ENCODE data around the gene ADAMTS17.

Gene ADAMTS17

GRCh38 chr15:100255644-100256043 is 86.1 kb downstream of the ADAMTS17 start:
- no peaks in the 10 kb centered on the region for H3K36me3 ChIP-seq (ENCODE audit: insufficient read depth, insufficient read length, low read length)

GRCh38 chr15:100254691-100255090 is 87.1 kb downstream of the ADAMTS17 start:
- H3K9ac ChIP-seq (ENCODE audit: insufficient read length, low read depth), result no peak overlapping the region
- no peaks in the 10 kb centered on the region for H3K27me3 ChIP-seq (ENCODE audit: insufficient read depth, insufficient read length)
- DNase-seq (ENCODE audit: low read depth, low spot score), result no peak
- H3K4me3 ChIP-seq (ENCODE audit: insufficient read length, low read depth), result no peak overlapping the region
- no peaks in the 10 kb centered on the region for H3K4me1 ChIP-seq (ENCODE audit: insufficient read depth, insufficient read length)
- TF ChIP-seq YY1 (IDR thresholded peaks at IDR 0.05; ENCODE audit: insufficient read depth, insufficient read length) (no peak), ZNF274 (IDR thresholded peaks at IDR 0.05; ENCODE audit: low read depth, low read length) (no peak), SUZ12 (IDR thresholded peaks at IDR 0.05; ENCODE audit: extremely low read depth, insufficient read depth, insufficient read length) (no peak)
- no peaks in the 10 kb centered on the region for H3K36me3 ChIP-seq (ENCODE audit: insufficient read depth, insufficient read length, low read length)
- H3K9me3 ChIP-seq (ENCODE audit: insufficient read depth, low read length), result no peaks in the 10 kb centered on the region

More at GRCh38 chr15:100255644-100256043, 86.1 kb downstream of the ADAMTS17 start:
- no peaks in the 10 kb centered on the region for H3K27me3 ChIP-seq (ENCODE audit: insufficient read depth, insufficient read length)
- H3K4me3 ChIP-seq (ENCODE audit: insufficient read length, low read depth), result no peak overlapping the region
- H3K9ac ChIP-seq (ENCODE audit: insufficient read length, low read depth), result no peak overlapping the region
- DNase-seq (ENCODE audit: low read depth, low spot score), result no peak
- H3K4me1 ChIP-seq (ENCODE audit: insufficient read depth, insufficient read length), result no peaks in the 10 kb centered on the region
- no peaks in the 10 kb centered on the region for H3K9me3 ChIP-seq (ENCODE audit: insufficient read depth, low read length)
- no peak for TF ChIP-seq YY1 (IDR thresholded peaks at IDR 0.05; ENCODE audit: insufficient read depth, insufficient read length)

- no peaks in the 10 kb centered on the region for H3K36me3 ChIP-seq (ENCODE audit: insufficient read depth, insufficient read length, low read length)
- no peak overlapping the region for H3K9ac ChIP-seq (ENCODE audit: insufficient read length, low read depth)
- no peaks in the 10 kb centered on the region for H3K9me3 ChIP-seq (ENCODE audit: insufficient read depth, low read length)
- TF ChIP-seq SUZ12 (IDR thresholded peaks at IDR 0.05; ENCODE audit: extremely low read depth, insufficient read depth, insufficient read length) (no peak), YY1 (IDR thresholded peaks at IDR 0.05; ENCODE audit: insufficient read depth, insufficient read length) (no peak), ZNF274 (IDR thresholded peaks at IDR 0.05; ENCODE audit: low read depth, low read length) (no peak)
- no peak for DNase-seq (ENCODE audit: low read depth, low spot score)
- H3K4me1 ChIP-seq (ENCODE audit: insufficient read depth, insufficient read length), result no peaks in the 10 kb centered on the region
- no peak overlapping the region for H3K4me3 ChIP-seq (ENCODE audit: insufficient read length, low read depth)
- no peaks in the 10 kb centered on the region for H3K27me3 ChIP-seq (ENCODE audit: insufficient read depth, insufficient read length)
These were observed 87.5 kb downstream of the ADAMTS17 start for GRCh38 chr15:100254285-100254684.

- H3K4me3 ChIP-seq (ENCODE audit: insufficient read length, low read depth), result no peak overlapping the region
- H3K27me3 ChIP-seq (ENCODE audit: insufficient read depth, insufficient read length), result no peaks in the 10 kb centered on the region
- H3K9me3 ChIP-seq (ENCODE audit: insufficient read depth, low read length), result no peaks in the 10 kb centered on the region
- H3K9ac ChIP-seq (ENCODE audit: insufficient read length, low read depth), result no peak overlapping the region
- DNase-seq (ENCODE audit: low read depth, low spot score), result no peak
- no peak for TF ChIP-seq ZNF274 (IDR thresholded peaks at IDR 0.05; ENCODE audit: low read depth, low read length)
- TF ChIP-seq SUZ12 (IDR thresholded peaks at IDR 0.05; ENCODE audit: extremely low read depth, insufficient read depth, insufficient read length), result no peak
- no peak for TF ChIP-seq YY1 (IDR thresholded peaks at IDR 0.05; ENCODE audit: insufficient read depth, insufficient read length)
- H3K36me3 ChIP-seq (ENCODE audit: insufficient read depth, insufficient read length, low read length), result no peaks in the 10 kb centered on the region
- no peaks in the 10 kb centered on the region for H3K4me1 ChIP-seq (ENCODE audit: insufficient read depth, insufficient read length)
These were observed 88.1 kb downstream of the ADAMTS17 start for GRCh38 chr15:100253640-100254039.

- H3K9me3 ChIP-seq (ENCODE audit: insufficient read depth, low read length), result no peaks in the 10 kb centered on the region
- no peak overlapping the region for H3K9ac ChIP-seq (ENCODE audit: insufficient read length, low read depth)
- H3K4me3 ChIP-seq (ENCODE audit: insufficient read length, low read depth), result no peak overlapping the region
- DNase-seq (ENCODE audit: low read depth, low spot score), result no peak
- TF ChIP-seq SUZ12 (IDR thresholded peaks at IDR 0.05; ENCODE audit: extremely low read depth, insufficient read depth, insufficient read length), result no peak
- TF ChIP-seq YY1 (IDR thresholded peaks at IDR 0.05; ENCODE audit: insufficient read depth, insufficient read length), result no peak
- TF ChIP-seq ZNF274 (IDR thresholded peaks at IDR 0.05; ENCODE audit: low read depth, low read length), result no peak
- H3K27me3 ChIP-seq (ENCODE audit: insufficient read depth, insufficient read length), result no peaks in the 10 kb centered on the region
- H3K4me1 ChIP-seq (ENCODE audit: insufficient read depth, insufficient read length), result no peaks in the 10 kb centered on the region
- no peaks in the 10 kb centered on the region for H3K36me3 ChIP-seq (ENCODE audit: insufficient read depth, insufficient read length, low read length)
These were observed 88.9 kb downstream of the ADAMTS17 start for GRCh38 chr15:100252779-100253417.

GRCh38 chr15:100252359-100252758 is 89.4 kb downstream of the ADAMTS17 start:
- Histone ChIP-seq H3K27me3 (ENCODE audit: insufficient read depth, insufficient read length) (no peaks in the 10 kb centered on the region), H3K36me3 (ENCODE audit: insufficient read depth, insufficient read length, low read length) (no peaks in the 10 kb centered on the region), H3K4me1 (ENCODE audit: insufficient read depth, insufficient read length) (no peaks in the 10 kb centered on the region), H3K9me3 (ENCODE audit: insufficient read depth, low read length) (no peaks in the 10 kb centered on the region), H3K4me3 (ENCODE audit: insufficient read length, low read depth) (no peak overlapping the region), H3K9ac (ENCODE audit: insufficient read length, low read depth) (no peak overlapping the region)
- no peak for DNase-seq (ENCODE audit: low read depth, low spot score)
- TF ChIP-seq SUZ12 (IDR thresholded peaks at IDR 0.05; ENCODE audit: extremely low read depth, insufficient read depth, insufficient read length), result no peak
- TF ChIP-seq YY1 (IDR thresholded peaks at IDR 0.05; ENCODE audit: insufficient read depth, insufficient read length), result no peak
- no peak for TF ChIP-seq ZNF274 (IDR thresholded peaks at IDR 0.05; ENCODE audit: low read depth, low read length)

GRCh38 chr15:100250176-100250800 is 91.5 kb downstream of the ADAMTS17 start:
- Histone ChIP-seq H3K4me3 (ENCODE audit: insufficient read length, low read depth) (no peak overlapping the region), H3K9ac (ENCODE audit: insufficient read length, low read depth) (no peak overlapping the region), H3K4me1 (ENCODE audit: insufficient read depth, insufficient read length) (peaks cover 3% of the 10 kb centered on the region), H3K27me3 (ENCODE audit: insufficient read depth, insufficient read length) (no peaks in the 10 kb centered on the region), H3K36me3 (ENCODE audit: insufficient read depth, insufficient read length, low read length) (no peaks in the 10 kb centered on the region), H3K9me3 (ENCODE audit: insufficient read depth, low read length) (no peaks in the 10 kb centered on the region)
- no peak for DNase-seq (ENCODE audit: low read depth, low spot score)
- TF ChIP-seq ZNF274 (IDR thresholded peaks at IDR 0.05; ENCODE audit: low read depth, low read length) (no peak), YY1 (IDR thresholded peaks at IDR 0.05; ENCODE audit: insufficient read depth, insufficient read length) (no peak), SUZ12 (IDR thresholded peaks at IDR 0.05; ENCODE audit: extremely low read depth, insufficient read depth, insufficient read length) (no peak)
